HG03280 (cell line): ENCODE results near the gene CIDEA.
"Not testable (repeated sequence)": the region's sequence is repeated elsewhere in the genome, so short reads cannot be mapped to it uniquely, and the experiment has no call there.

ENCODE experiments used
- ATAC-seq: cut with Tn5 transposase; IDR thresholded peaks from one replicate; pipeline ENCODE4 v1.9.1; 2021; ENCODE audit warnings: mild to moderate bottlenecking, moderate library complexity; ENCODE audit not compliant: unreplicated experiment

The CIDEA gene

GRCh38 chr18:12254136-12254819 lies at the start of gene CIDEA:
Gene CIDEA (plus strand): TSS chr18:12254361. CDS start chr18:12254384, 23 bp downstream.
- no peak for ATAC-seq

- not testable (repeated sequence) for ATAC-seq
Observed at GRCh38 chr18:12208296-12209153, 45.6 kb upstream of the CIDEA start.

- not testable (repeated sequence) for ATAC-seq
Observed at GRCh38 chr18:12212308-12212707, 41.9 kb upstream of the CIDEA start.

- ATAC-seq: not testable (repeated sequence)
Observed at GRCh38 chr18:12214296-12215005, 39.7 kb upstream of the CIDEA start.

GRCh38 chr18:12216471-12216870 lies 37.7 kb upstream of the CIDEA start:
- not testable (repeated sequence) for ATAC-seq

- not testable (repeated sequence) for ATAC-seq
Observed at GRCh38 chr18:12218603-12219002, 35.6 kb upstream of the CIDEA start.

- not testable (repeated sequence) for ATAC-seq
Observed at GRCh38 chr18:12222041-12222440, 32.1 kb upstream of the CIDEA start.

- not testable (repeated sequence) for ATAC-seq
Observed at GRCh38 chr18:12223326-12223725, 30.8 kb upstream of the CIDEA start.

- ATAC-seq: not testable (repeated sequence)
Observed at GRCh38 chr18:12226807-12227206, 27.4 kb upstream of the CIDEA start.

- not testable (repeated sequence) for ATAC-seq
Observed at GRCh38 chr18:12227399-12228186, 26.6 kb upstream of the CIDEA start.

GRCh38 chr18:12228308-12228707 lies 25.9 kb upstream of the CIDEA start:
- not testable (repeated sequence) for ATAC-seq

- not testable (repeated sequence) for ATAC-seq
Observed at GRCh38 chr18:12230561-12230960, 23.6 kb upstream of the CIDEA start.

- ATAC-seq: no peak
Observed at GRCh38 chr18:12231040-12231882, 22.9 kb upstream of the CIDEA start.

- no peak for ATAC-seq
Observed at GRCh38 chr18:12231986-12232385, 22.2 kb upstream of the CIDEA start.

GRCh38 chr18:12233378-12233777 lies 20.8 kb upstream of the CIDEA start:
- no peak for ATAC-seq

- ATAC-seq: no peak
Observed at GRCh38 chr18:12234451-12235190, 19.5 kb upstream of the CIDEA start.

GRCh38 chr18:12236141-12236540 lies 18.0 kb upstream of the CIDEA start:
- ATAC-seq: no peak

- peak; percentile 90 for ATAC-seq
Observed at GRCh38 chr18:12236934-12237832, 17.0 kb upstream of the CIDEA start.
